ENCODE measurements around the gene HNRNPAB.

HNRNPAB gene

DNA sequence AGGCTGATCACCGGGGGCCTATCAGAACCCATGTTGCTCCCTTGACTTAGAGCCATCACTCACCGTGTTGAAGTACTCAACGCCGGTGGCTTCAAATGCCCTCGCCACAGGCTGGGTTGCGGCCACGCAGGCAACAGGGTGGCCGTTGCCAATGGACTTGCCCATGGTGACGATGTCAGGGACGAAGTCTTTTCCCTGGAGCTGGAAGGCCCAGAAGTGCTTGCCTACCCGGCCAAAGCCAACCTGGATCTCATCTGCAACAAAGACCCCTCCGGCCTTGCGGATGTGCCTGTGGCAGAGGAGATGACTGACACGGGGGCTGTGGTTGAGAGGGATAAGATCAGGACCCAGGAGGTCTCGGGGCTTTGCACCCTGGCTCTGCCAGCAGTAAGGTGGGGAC lies 18.0 kb downstream of the HNRNPAB start:
- ChIA-PET CTCF (no interaction called here), POLR2A (ENCODE audit: low non-redundant PET) (no interaction called here)
- no peak for DNase-seq (ENCODE audit: low spot score)
- peak overlapping the region; percentile 37 for H3K27ac ChIP-seq
- TF ChIP-seq, protein P1, sequence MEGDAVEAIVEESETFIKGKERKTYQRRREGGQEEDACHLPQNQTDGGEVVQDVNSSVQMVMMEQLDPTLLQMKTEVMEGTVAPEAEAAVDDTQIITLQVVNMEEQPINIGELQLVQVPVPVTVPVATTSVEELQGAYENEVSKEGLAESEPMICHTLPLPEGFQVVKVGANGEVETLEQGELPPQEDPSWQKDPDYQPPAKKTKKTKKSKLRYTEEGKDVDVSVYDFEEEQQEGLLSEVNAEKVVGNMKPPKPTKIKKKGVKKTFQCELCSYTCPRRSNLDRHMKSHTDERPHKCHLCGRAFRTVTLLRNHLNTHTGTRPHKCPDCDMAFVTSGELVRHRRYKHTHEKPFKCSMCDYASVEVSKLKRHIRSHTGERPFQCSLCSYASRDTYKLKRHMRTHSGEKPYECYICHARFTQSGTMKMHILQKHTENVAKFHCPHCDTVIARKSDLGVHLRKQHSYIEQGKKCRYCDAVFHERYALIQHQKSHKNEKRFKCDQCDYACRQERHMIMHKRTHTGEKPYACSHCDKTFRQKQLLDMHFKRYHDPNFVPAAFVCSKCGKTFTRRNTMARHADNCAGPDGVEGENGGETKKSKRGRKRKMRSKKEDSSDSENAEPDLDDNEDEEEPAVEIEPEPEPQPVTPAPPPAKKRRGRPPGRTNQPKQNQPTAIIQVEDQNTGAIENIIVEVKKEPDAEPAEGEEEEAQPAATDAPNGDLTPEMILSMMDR (conservative IDR thresholded peaks at IDR 0.05; ENCODE audit: low read depth): no peak

DNA sequence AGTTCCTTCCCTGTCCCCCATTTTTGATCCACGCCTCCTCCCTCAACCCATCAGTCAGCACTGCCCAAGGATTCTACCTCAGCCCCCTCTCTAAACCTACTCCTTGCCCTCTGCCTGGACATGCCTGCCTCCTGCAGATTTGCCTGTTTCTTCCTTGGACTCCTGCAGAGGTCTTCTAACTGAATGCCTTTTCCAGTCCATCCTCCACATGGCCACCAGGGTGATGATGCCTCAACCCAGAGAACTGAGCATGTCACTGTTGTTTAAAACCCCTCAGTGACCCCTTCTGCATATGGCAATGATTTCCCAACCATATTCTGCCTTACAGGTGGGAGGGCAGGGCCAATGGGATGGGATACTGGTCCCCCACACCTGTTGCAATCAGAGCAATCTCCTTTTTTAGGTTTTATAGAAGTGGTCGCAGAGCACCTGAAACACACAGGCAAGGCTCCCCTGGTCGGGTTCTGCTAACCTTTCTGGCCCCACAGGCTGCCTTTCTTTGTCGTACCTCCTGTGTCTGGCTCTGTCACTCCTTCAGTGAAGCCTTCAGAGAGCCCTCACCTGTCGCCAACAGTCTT lies 19.0 kb downstream of the HNRNPAB start:
- TF ChIP-seq, protein P1 (conservative IDR thresholded peaks at IDR 0.05; ENCODE audit: low read depth): no peak
- ChIA-PET POLR2A (ENCODE audit: low non-redundant PET) (no interaction called here), CTCF (no interaction called here)
- H3K27ac ChIP-seq: peak overlapping the region; percentile 37
- no peak for DNase-seq (ENCODE audit: low spot score)

DNA sequence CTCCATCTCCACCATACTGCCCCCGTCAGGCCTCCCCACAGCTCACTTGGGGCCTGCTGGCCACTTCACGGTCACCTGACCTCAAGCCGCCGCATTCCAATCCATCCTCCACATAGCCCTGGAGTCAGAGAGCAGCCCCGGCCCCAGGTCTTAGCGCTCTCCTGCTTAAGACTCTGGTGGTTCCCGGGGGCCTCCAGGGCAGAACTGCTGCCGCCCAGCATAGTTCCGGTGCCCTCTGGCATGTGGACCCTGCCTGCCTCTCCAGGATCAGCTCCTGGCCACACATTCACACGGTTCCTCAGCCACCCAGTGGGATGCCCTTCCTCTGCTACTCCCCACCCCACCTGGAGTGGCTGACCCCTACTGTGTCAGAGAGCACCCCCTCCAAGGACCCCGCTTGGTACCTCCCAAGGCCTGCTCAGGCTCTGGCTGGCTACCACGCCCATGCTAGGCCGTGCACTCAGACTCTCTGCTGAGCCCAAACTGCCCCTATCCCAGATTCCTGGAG lies 19.5 kb downstream of the HNRNPAB start:
- no peak for DNase-seq (ENCODE audit: low spot score)
- POLR2A ChIA-PET (ENCODE audit: low non-redundant PET): interaction anchor here (0.6 kb wide), 1 partner anchor 454 kb away, joined by 3 read pairs; no protein-coding TSS in a partner anchor
- TF ChIP-seq, protein P1 (conservative IDR thresholded peaks at IDR 0.05; ENCODE audit: low read depth): no peak
- CTCF ChIA-PET: interaction anchor here (0.6 to 1.0 kb wide), 2 partner anchors 11 to 19 kb away, joined by 3 read pairs; partner anchors contain the start of gene HNRNPAB
- peak overlapping the region; percentile 37 for H3K27ac ChIP-seq

DNA sequence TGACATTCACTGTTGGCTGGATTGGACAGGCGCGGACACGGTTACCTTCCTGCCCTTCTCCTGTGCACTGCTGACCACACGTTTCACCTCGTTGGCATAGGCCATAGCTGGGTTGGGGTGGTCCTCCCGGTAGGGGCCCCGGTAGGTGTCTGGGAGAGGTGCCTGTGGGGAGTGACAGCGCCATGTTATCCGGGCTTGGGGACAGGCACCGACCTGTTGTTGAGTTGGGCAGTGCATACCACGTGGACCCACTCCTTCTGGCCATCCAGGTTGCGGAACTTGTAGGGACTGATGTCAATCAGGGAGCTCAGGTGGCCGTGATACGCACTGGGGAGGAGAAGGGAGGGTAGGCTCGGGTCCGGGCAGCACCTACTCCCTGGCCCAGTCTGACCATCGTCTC lies 20.1 kb downstream of the HNRNPAB start:
- peak overlapping the region; percentile 37 for H3K27ac ChIP-seq
- no peak for DNase-seq (ENCODE audit: low spot score)
- POLR2A ChIA-PET (ENCODE audit: low non-redundant PET): interaction anchor here (0.6 kb wide), 1 partner anchor 453 kb away, joined by 3 read pairs; no protein-coding TSS in a partner anchor
- CTCF ChIA-PET: interaction anchor here (0.6 to 1.0 kb wide), 2 partner anchors 11 to 20 kb away, joined by 3 read pairs; partner anchors contain the start of gene HNRNPAB
- TF ChIP-seq, protein P1 (conservative IDR thresholded peaks at IDR 0.05; ENCODE audit: low read depth): no peak

DNA sequence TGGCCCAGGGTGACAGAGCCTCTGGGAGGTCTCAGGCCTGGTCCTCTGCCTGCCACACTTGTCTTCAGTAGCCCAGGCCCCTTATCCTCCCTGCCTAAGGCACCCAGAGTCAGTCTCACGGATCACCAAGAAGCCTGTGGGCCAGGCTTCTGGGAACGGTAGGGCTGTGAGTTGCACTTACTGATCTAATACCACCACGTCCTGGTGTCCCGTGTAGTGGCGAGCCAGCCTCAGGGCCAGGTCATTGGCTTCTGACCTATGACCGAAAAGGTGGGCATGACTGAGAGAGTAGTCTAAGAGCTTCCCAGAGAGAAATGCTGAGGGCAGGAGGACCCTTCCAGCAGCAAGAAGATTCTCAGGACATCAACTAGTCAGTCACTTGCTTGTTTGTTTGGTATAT lies 20.8 kb downstream of the HNRNPAB start:
- TF ChIP-seq, protein P1 (conservative IDR thresholded peaks at IDR 0.05; ENCODE audit: low read depth): no peak
- no peak for DNase-seq (ENCODE audit: low spot score)
- CTCF ChIA-PET: interaction anchor here (1.0 kb wide), 1 partner anchor 10 kb away, joined by 3 read pairs; no protein-coding TSS in a partner anchor
- POLR2A ChIA-PET (ENCODE audit: low non-redundant PET): no interaction called here
- no peak overlapping the region for H3K27ac ChIP-seq

DNA sequence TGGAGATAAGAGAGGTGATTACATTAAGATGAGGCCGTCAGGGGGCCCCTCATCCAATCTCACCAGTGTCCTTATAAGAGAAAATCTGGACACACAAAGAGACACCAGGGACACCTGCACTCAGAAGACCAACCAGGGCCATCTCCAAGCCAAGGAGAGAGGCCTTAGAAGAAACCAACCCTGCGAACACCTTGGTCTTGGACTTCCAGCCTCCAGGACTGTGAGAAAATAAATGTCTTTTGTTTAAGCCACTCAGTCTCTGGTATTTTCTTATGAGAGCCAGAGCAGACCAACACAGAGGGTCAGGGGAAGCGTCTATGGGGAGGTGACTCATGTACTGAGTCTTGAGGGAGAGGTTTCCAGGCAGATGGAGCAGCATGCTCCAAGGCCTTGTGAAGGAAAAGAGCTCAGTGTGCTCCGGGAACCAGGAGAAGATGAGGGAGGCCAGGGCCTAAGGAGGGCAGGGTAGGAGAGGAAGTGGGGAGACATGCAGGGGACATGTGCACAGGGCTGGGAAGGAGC lies 22.9 kb downstream of the HNRNPAB start:
- TF ChIP-seq, protein P1 (conservative IDR thresholded peaks at IDR 0.05; ENCODE audit: low read depth): no peak
- POLR2A ChIA-PET (ENCODE audit: low non-redundant PET): no interaction called here
- DNase-seq (ENCODE audit: low spot score): no peak
- CTCF ChIA-PET: interaction anchor here (0.6 kb wide), 1 partner anchor 234 kb away, joined by 5 read pairs; no protein-coding TSS in a partner anchor
- peak overlapping the region; percentile 44 for H3K27ac ChIP-seq

Data from RWPE1 (cell line).